Keratinocyte (primary cell): ENCODE data around the gene CSNK1D. TPM values are rescaled to one million over a fixed set of nuclear protein-coding genes. Genes with fewer than 3 reads are reported as not detected.

ENCODE experiments used
- DNase-seq: peaks from one replicate; pipeline ENCODE4 v3.0.0-alpha.2; 2011; ENCODE audit warnings: low read depth, missing footprints, low spot score
- FAIRE-seq: peaks from 2 replicates; lab custom pipeline; 2011; peaks lifted over from hg19 to GRCh38; lab: Jason Lieb, UNC
- H2AFZ ChIP-seq: 2 replicates; pipeline ENCODE4 v1.6.0; 2012; ENCODE audit warnings: low read length, control low read depth, inconsistent platforms; ENCODE audit not compliant: control insufficient read depth
- H3K27ac ChIP-seq: 2 replicates; pipeline ENCODE4 v1.5.1; 2011; ENCODE audit warnings: low read length; ENCODE audit not compliant: control insufficient read depth, insufficient read depth
- H3K27me3 ChIP-seq: 3 replicates; pipeline ENCODE4 v1.6.0; 2011; ENCODE audit warnings: low read length; ENCODE audit not compliant: control insufficient read depth, insufficient read depth; ENCODE audit errors: extremely low read depth
- H3K36me3 ChIP-seq, 2 experiments: 2 replicates in 1 of 2; 3 replicates in 1 of 2; pipeline ENCODE4 v1.5.1; 2011; ENCODE audit warnings: low read length in 2 of 2, mild to moderate bottlenecking in 1 of 2; ENCODE audit not compliant: control insufficient read depth in 2 of 2, insufficient read depth in 2 of 2; ENCODE audit errors: extremely low read depth in 1 of 2
- H3K4me1 ChIP-seq: 3 replicates; pipeline ENCODE4 v1.5.1; 2011; ENCODE audit warnings: low read length; ENCODE audit not compliant: control insufficient read depth, insufficient read depth; ENCODE audit errors: extremely low read depth
- H3K4me2 ChIP-seq: 3 replicates; pipeline ENCODE4 v1.6.0; 2011; ENCODE audit warnings: low read depth, low read length; ENCODE audit not compliant: control insufficient read depth, insufficient read depth; ENCODE audit errors: extremely low read depth
- H3K4me3 ChIP-seq, 3 experiments: fragments of 200-600 bp in 1 of 3; sonication (generic) in 1 of 3; 2 replicates in 2 of 3; 3 replicates in 1 of 3; pipeline ENCODE4 v1.5.1; 2011 to 2016; ENCODE audit warnings: low read length in 3 of 3, mild to moderate bottlenecking in 3 of 3, control low read depth in 2 of 3, inconsistent platforms in 1 of 3, low read depth in 1 of 3, mixed read lengths in 1 of 3, mixed run types in 1 of 3, moderate library complexity in 1 of 3; ENCODE audit not compliant: control insufficient read depth in 2 of 3, insufficient read depth in 2 of 3; ENCODE audit errors: extremely low read depth in 1 of 3
- H3K79me2 ChIP-seq: 2 replicates; pipeline ENCODE4 v1.6.0; 2012; ENCODE audit warnings: low read length; ENCODE audit not compliant: control insufficient read depth, insufficient read depth
- H3K9ac ChIP-seq: 3 replicates; pipeline ENCODE4 v1.6.0; 2011; ENCODE audit warnings: low read length; ENCODE audit not compliant: control insufficient read depth, insufficient read depth; ENCODE audit errors: extremely low read depth
- H3K9me1 ChIP-seq: 3 replicates; pipeline ENCODE4 v1.6.0; 2011; ENCODE audit warnings: low read length; ENCODE audit not compliant: control insufficient read depth, insufficient read depth; ENCODE audit errors: extremely low read depth
- H3K9me3 ChIP-seq: 2 replicates; pipeline ENCODE4 v1.5.1; 2012; ENCODE audit warnings: low read depth, low read length; ENCODE audit not compliant: control insufficient read depth
- H4K20me1 ChIP-seq: 3 replicates; pipeline ENCODE4 v1.6.0; 2011; ENCODE audit warnings: low read length; ENCODE audit not compliant: control insufficient read depth, insufficient read depth; ENCODE audit errors: extremely low read depth
- CTCF ChIP-seq, 3 experiments: IDR thresholded peaks in 1 of 3; conservative IDR thresholded peaks in 1 of 3; optimal IDR thresholded peaks in 1 of 3; 2 replicates in 2 of 3; 3 replicates in 1 of 3; pipeline versions ENCODE3 to v1.5.1; 2011; ENCODE audit warnings: low read length in 3 of 3, mild to moderate bottlenecking in 3 of 3, moderate library complexity in 2 of 3, control low read depth in 1 of 3, inconsistent platforms in 1 of 3; ENCODE audit not compliant: insufficient read depth in 2 of 3; ENCODE audit errors: extremely low read depth in 1 of 3
- EZH2 ChIP-seq: IDR thresholded peaks from one replicate; pipeline ENCODE4 v1.6.1; 2012; ENCODE audit warnings: inconsistent platforms, mild to moderate bottlenecking, low read length, moderate library complexity
- dilution Hi-C: fragments of 300-500 bp; cut with MboI; formaldehyde crosslinking; loops from one replicate; pipeline ENCODE4 v1.7.0; 2020; ENCODE audit warnings: low sequenced_read_pairs; ENCODE audit not compliant: extremely low pct_ligation_motif_present
- polyA plus RNA-seq, 5 experiments: library from polyadenylated mRNA; depleted of rRNA in 3 of 5; stranded (reverse) in 3 of 5; stranded (forward) in 1 of 5; unstranded in 1 of 5; fragments of >200 nt; gene quantifications; 1 replicate in 1 of 5; 2 replicates in 3 of 5; 3 replicates in 1 of 5; pipeline versions ENCODE4 v1.2.1 to v1.2.3, GENCODE V29; 2011 to 2012; ENCODE audit warnings: missing spikeins in 2 of 5, low read depth in 1 of 5, low replicate concordance in 1 of 5

The CSNK1D gene
- polyA plus RNA-seq, 1 donor (not counting 4 experiments of a cell fraction or from before 2014, with no cell fraction given) = 86.0 TPM

GRCh38 chr17:82291582-82292250, 18.2 kb upstream of the CSNK1D start:
- H3K9ac ChIP-seq = peak overlapping the region; percentile 85
- TF ChIP-seq EZH2 (no peak), CTCF (optimal IDR thresholded peaks at IDR 0.05 in 1 of 3, IDR thresholded peaks at IDR 0.05 in 1 of 3, conservative IDR thresholded peaks at IDR 0.05 in 1 of 3; ENCODE audit: extremely low read depth in 1 of 3, insufficient read depth in 2 of 3, low read length in 3 of 3) (no peak)
- no peaks in the 10 kb centered on the region for H3K9me1 ChIP-seq
- H3K36me3 ChIP-seq = no peaks in the 10 kb centered on the region
- no peak overlapping the region for H3K27ac ChIP-seq
- H3K27me3 ChIP-seq = no peaks in the 10 kb centered on the region
- no peaks in the 10 kb centered on the region for H4K20me1 ChIP-seq
- peak overlapping the region; percentile 68 for H3K4me2 ChIP-seq
- no peak for DNase-seq
- H2AFZ ChIP-seq = no peak overlapping the region
- H3K4me3 ChIP-seq = peak overlapping the region; percentile 58 to 71 (median 71)
- peaks cover 21% of the 10 kb centered on the region for H3K4me1 ChIP-seq
- H3K79me2 ChIP-seq = no peaks in the 10 kb centered on the region
- H3K9me3 ChIP-seq = no peaks in the 10 kb centered on the region
- no peak for FAIRE-seq
- dilution Hi-C loops = no loop called here

GRCh38 chr17:82287868-82288801, 14.6 kb upstream of the CSNK1D start:
- TF ChIP-seq EZH2 (no peak), CTCF (optimal IDR thresholded peaks at IDR 0.05 in 1 of 3, IDR thresholded peaks at IDR 0.05 in 1 of 3, conservative IDR thresholded peaks at IDR 0.05 in 1 of 3; ENCODE audit: extremely low read depth in 1 of 3, insufficient read depth in 2 of 3, low read length in 3 of 3) (no peak)
- DNase-seq (no peak), FAIRE-seq (no peak)
- Histone ChIP-seq H3K4me1 (peaks cover 22% of the 10 kb centered on the region), H3K36me3 (no peaks in the 10 kb centered on the region), H3K9ac (no peak overlapping the region), H3K27me3 (no peaks in the 10 kb centered on the region), H3K9me3 (no peaks in the 10 kb centered on the region), H4K20me1 (no peaks in the 10 kb centered on the region), H3K79me2 (no peaks in the 10 kb centered on the region), H3K4me3 (no peak overlapping the region), H2AFZ (no peak overlapping the region), H3K9me1 (no peaks in the 10 kb centered on the region), H3K27ac (peak overlapping the region; percentile 39), H3K4me2 (peak overlapping the region; percentile 17)
- dilution Hi-C loops = no loop called here
